ENCODE measurements around the gene RHOBTB1. TPM values are rescaled to one million over a fixed set of nuclear protein-coding genes. Genes with fewer than 3 reads are reported as not detected.
"Not testable (repeated sequence)": the region's sequence is repeated elsewhere in the genome, so short reads cannot be mapped to it uniquely, and the experiment has no call there.

RHOBTB1 gene
- total RNA-seq, 6 donors from 2014 or later, result 10.4 to 28.3 (median 13.7) TPM

GRCh38 chr10:60835049-60835448, 108.9 kb downstream of the RHOBTB1 start:
- no peaks in the 10 kb centered on the region for H3K27me3 ChIP-seq
- no peak overlapping the region for H3K27ac ChIP-seq
- H3K9me3 ChIP-seq, result no peaks in the 10 kb centered on the region
- H3K4me3 ChIP-seq, result no peak overlapping the region
- DNase-seq (no peak), ATAC-seq (ENCODE audit: low FRiP score in 2 of 2) (no peak)
- no peaks in the 10 kb centered on the region for H3K36me3 ChIP-seq
- no peaks in the 10 kb centered on the region for H3K4me1 ChIP-seq
- 84 to 88% methylated on average over 2 of the region's 2 CpGs for WGBS, 2 donors
- TF ChIP-seq POLR2AphosphoS5 (IDR thresholded peaks at IDR 0.05), result no peak
- no peak for TF ChIP-seq CTCF (IDR thresholded peaks at IDR 0.05)
- no peak for TF ChIP-seq EP300 (IDR thresholded peaks at IDR 0.05)
- no peak for TF ChIP-seq POLR2A (IDR thresholded peaks at IDR 0.05)

- TF ChIP-seq CTCF (IDR thresholded peaks at IDR 0.05) (no peak), EP300 (IDR thresholded peaks at IDR 0.05) (no peak), POLR2AphosphoS5 (IDR thresholded peaks at IDR 0.05) (no peak), POLR2A (IDR thresholded peaks at IDR 0.05) (no peak)
- Histone ChIP-seq H3K9me3 (no peaks in the 10 kb centered on the region), H3K27ac (no peak overlapping the region), H3K27me3 (no peaks in the 10 kb centered on the region), H3K36me3 (no peaks in the 10 kb centered on the region), H3K4me1 (no peaks in the 10 kb centered on the region), H3K4me3 (no peak overlapping the region)
- ATAC-seq (ENCODE audit: low FRiP score in 2 of 2), result no peak
- no peak for DNase-seq
Measured at GRCh38 chr10:60834401-60834800, 109.6 kb downstream of the RHOBTB1 start.

- not testable (repeated sequence) for H3K9me3 ChIP-seq; H3K27me3 ChIP-seq; H3K36me3 ChIP-seq; H3K4me3 ChIP-seq; H3K27ac ChIP-seq; DNase-seq; ATAC-seq (ENCODE audit: low FRiP score in 2 of 2)
- H3K4me1 ChIP-seq, result peaks cover 11 to 16% (median 14%) of the 10 kb centered on the region in 4 donors
- WGBS, 2 donors, result 62 to 66% methylated on average over 4 of the region's 4 CpGs
Measured at GRCh38 chr10:60832136-60832535, 111.8 kb downstream of the RHOBTB1 start.

- no peak for DNase-seq
- peak overlapping the region in 3 of 4 donors; percentile 49 to 77 (median 74) for H3K27ac ChIP-seq
- H3K4me3 ChIP-seq, result no peak overlapping the region
- no peak for TF ChIP-seq CTCF (IDR thresholded peaks at IDR 0.05)
- TF ChIP-seq POLR2A (IDR thresholded peaks at IDR 0.05), result no peak
- no peak for TF ChIP-seq EP300 (IDR thresholded peaks at IDR 0.05)
- ATAC-seq (ENCODE audit: low FRiP score in 2 of 2), result no peak
- no peaks in the 10 kb centered on the region for H3K9me3 ChIP-seq
- WGBS, 2 donors, result 33 to 42% methylated on average over 1 of the region's 1 CpG
- no peaks in the 10 kb centered on the region for H3K27me3 ChIP-seq
- peaks cover 13 to 23% (median 14%) of the 10 kb centered on the region in 4 donors for H3K4me1 ChIP-seq
- H3K36me3 ChIP-seq, result no peaks in the 10 kb centered on the region
Measured at GRCh38 chr10:60828489-60828852, 115.5 kb downstream of the RHOBTB1 start.

GRCh38 chr10:60827791-60828488, 116.0 kb downstream of the RHOBTB1 start:
- H3K4me3 ChIP-seq, result no peak overlapping the region
- TF ChIP-seq POLR2A (IDR thresholded peaks at IDR 0.05) (no peak), EP300 (IDR thresholded peaks at IDR 0.05) (peak in 1 of 4 donors; percentile 59), POLR2AphosphoS5 (IDR thresholded peaks at IDR 0.05) (peak in 1 of 2 donors; percentile 31), CTCF (IDR thresholded peaks at IDR 0.05) (no peak)
- H3K27me3 ChIP-seq, result no peaks in the 10 kb centered on the region
- H3K4me1 ChIP-seq, result peaks cover 13 to 23% (median 15%) of the 10 kb centered on the region in 4 donors
- no peaks in the 10 kb centered on the region for H3K9me3 ChIP-seq
- H3K27ac ChIP-seq, result peak overlapping the region; percentile 12 to 77 (median 62)
- DNase-seq (no peak), ATAC-seq (ENCODE audit: low FRiP score in 2 of 2) (peak; percentile 51 to 84)
- H3K36me3 ChIP-seq, result no peaks in the 10 kb centered on the region
- WGBS, 2 donors, result 16 to 24% methylated on average over 5 of the region's 5 CpGs

All from upper lobe of left lung (tissue), 6 donors.